DMS114 treated with DMSO at 0.1 percent for 48 hours (cell line): ENCODE results near the gene CENPC.
"Not testable (repeated sequence)": the region's sequence is repeated elsewhere in the genome, so short reads cannot be mapped to it uniquely, and the experiment has no call there.

ENCODE experiments used
- DNase-seq: peaks from one replicate; lab custom pipeline; 2025; ENCODE audit not compliant: unreplicated experiment; lab: John Stamatoyannopoulos, UW

CENPC gene

GRCh38 chr4:67470871-67471270 lies 74.4 kb downstream of the CENPC start:
- DNase-seq = no peak

- no peak for DNase-seq
Measured at GRCh38 chr4:67468830-67469229, 76.5 kb downstream of the CENPC start.

- no peak for DNase-seq
Measured at GRCh38 chr4:67466751-67467150, 78.6 kb downstream of the CENPC start.

- no peak for DNase-seq
Measured at GRCh38 chr4:67465763-67466052, 79.6 kb downstream of the CENPC start.

GRCh38 chr4:67465032-67465762 lies 80.1 kb downstream of the CENPC start:
- DNase-seq = no peak

GRCh38 chr4:67460574-67460973 lies 84.7 kb downstream of the CENPC start:
- no peak for DNase-seq

- no peak for DNase-seq
Measured at GRCh38 chr4:67459164-67459563, 86.1 kb downstream of the CENPC start.

GRCh38 chr4:67456577-67457196 lies 88.6 kb downstream of the CENPC start:
- DNase-seq = no peak

- not testable (repeated sequence) for DNase-seq
Measured at GRCh38 chr4:67452846-67453205, 92.5 kb downstream of the CENPC start.

- no peak for DNase-seq
Measured at GRCh38 chr4:67452100-67452845, 93.0 kb downstream of the CENPC start.

- no peak for DNase-seq
Measured at GRCh38 chr4:67451464-67451863, 93.8 kb downstream of the CENPC start.

- DNase-seq = no peak
Measured at GRCh38 chr4:67448621-67449020, 96.7 kb downstream of the CENPC start.

GRCh38 chr4:67447873-67448272 lies 97.4 kb downstream of the CENPC start:
- DNase-seq = no peak

GRCh38 chr4:67446811-67447210 lies 98.5 kb downstream of the CENPC start:
- DNase-seq = no peak

GRCh38 chr4:67445881-67446280 lies 99.4 kb downstream of the CENPC start:
- not testable (repeated sequence) for DNase-seq

- no peak for DNase-seq
Measured at GRCh38 chr4:67438975-67439374, 106.3 kb downstream of the CENPC start.

- DNase-seq = no peak
Measured at GRCh38 chr4:67437974-67438713, 107.2 kb downstream of the CENPC start.

- DNase-seq = no peak
Measured at GRCh38 chr4:67436742-67437141, 108.6 kb downstream of the CENPC start.

GRCh38 chr4:67430989-67431388 lies 114.3 kb downstream of the CENPC start:
- DNase-seq = no peak

- no peak for DNase-seq
Measured at GRCh38 chr4:67428819-67429218, 116.5 kb downstream of the CENPC start.
